ENCODE measurements around the gene IRAK1. TPM values are rescaled to one million over a fixed set of nuclear protein-coding genes. Genes with fewer than 3 reads are reported as not detected.

Gene IRAK1
- total RNA-seq, 1 donor from 2014 or later = 105 TPM

GRCh38 chrX:153968255-153968654 is 51.4 kb downstream of the IRAK1 start:
- intact Hi-C loops (cut with DNase I) = no loop called here
- peak overlapping the region in 1 of 2 donors; percentile 91 for H3K4me3 ChIP-seq
- H3K9me3 ChIP-seq = no peaks in the 10 kb centered on the region
- H3K27me3 ChIP-seq = no peaks in the 10 kb centered on the region
- no peak for TF ChIP-seq CTCF (IDR thresholded peaks at IDR 0.05)
- H3K27ac ChIP-seq = peak overlapping the region; percentile 10 to 98
- H3K36me3 ChIP-seq = peaks cover 11 to 13% of the 10 kb centered on the region in 2 donors
- DNase-seq (ENCODE audit: low spot score in 2 of 2) = no peak
- H3K4me1 ChIP-seq = peaks cover 11 to 21% of the 10 kb centered on the region in 2 donors

GRCh38 chrX:153967536-153968224 is 52.0 kb downstream of the IRAK1 start:
- H3K4me3 ChIP-seq = no peak overlapping the region
- no peaks in the 10 kb centered on the region for H3K9me3 ChIP-seq
- intact Hi-C loops (cut with DNase I) = no loop called here
- no peaks in the 10 kb centered on the region for H3K27me3 ChIP-seq
- H3K27ac ChIP-seq = peak overlapping the region; percentile 10 to 98
- peaks cover 15 to 17% of the 10 kb centered on the region in 2 donors for H3K36me3 ChIP-seq
- TF ChIP-seq CTCF (IDR thresholded peaks at IDR 0.05) = no peak
- no peak for DNase-seq (ENCODE audit: low spot score in 2 of 2)
- H3K4me1 ChIP-seq = peaks cover 10 to 21% of the 10 kb centered on the region in 2 donors

- intact Hi-C loops (cut with DNase I) = no loop called here
- Histone ChIP-seq H3K27ac (peak overlapping the region; percentile 10 to 43), H3K4me1 (peaks cover 10 to 21% of the 10 kb centered on the region in 2 donors), H3K9me3 (no peaks in the 10 kb centered on the region), H3K27me3 (no peaks in the 10 kb centered on the region), H3K36me3 (peaks cover 19 to 24% of the 10 kb centered on the region in 2 donors), H3K4me3 (peak overlapping the region in 1 of 2 donors; percentile 10)
- TF ChIP-seq CTCF (IDR thresholded peaks at IDR 0.05) = no peak
- no peak for DNase-seq (ENCODE audit: low spot score in 2 of 2)
These were observed 52.7 kb downstream of the IRAK1 start for GRCh38 chrX:153966841-153967535.

GRCh38 chrX:153966283-153966688 is 53.4 kb downstream of the IRAK1 start:
- Histone ChIP-seq H3K27me3 (no peaks in the 10 kb centered on the region), H3K9me3 (no peaks in the 10 kb centered on the region), H3K36me3 (peaks cover 27 to 31% of the 10 kb centered on the region in 2 donors), H3K4me3 (peak overlapping the region in 1 of 2 donors; percentile 10), H3K27ac (peak overlapping the region in 1 of 2 donors; percentile 43), H3K4me1 (peaks cover 10 to 21% of the 10 kb centered on the region in 2 donors)
- intact Hi-C loops (cut with DNase I) = no loop called here
- TF ChIP-seq CTCF (IDR thresholded peaks at IDR 0.05) = no peak
- DNase-seq (ENCODE audit: low spot score in 2 of 2) = no peak

GRCh38 chrX:153965406-153965805 is 54.3 kb downstream of the IRAK1 start:
- no peaks in the 10 kb centered on the region for H3K9me3 ChIP-seq
- H3K4me1 ChIP-seq = peaks cover 10 to 21% of the 10 kb centered on the region in 2 donors
- no peak for TF ChIP-seq CTCF (IDR thresholded peaks at IDR 0.05)
- H3K36me3 ChIP-seq = peaks cover 35 to 39% of the 10 kb centered on the region in 2 donors
- intact Hi-C loops (cut with DNase I) = no loop called here
- no peak for DNase-seq (ENCODE audit: low spot score in 2 of 2)
- H3K27me3 ChIP-seq = no peaks in the 10 kb centered on the region
- no peak overlapping the region for H3K4me3 ChIP-seq
- H3K27ac ChIP-seq = no peak overlapping the region

All from ascending aorta (tissue), 2 donors.